Mesenchymal stem cell (in vitro differentiated cells and primary cell): ENCODE results near the gene KDM3A.

Experiments
- DNase-seq: peaks from one replicate; pipeline ENCODE4 v3.0.0-alpha.2; 2013
- H2AFZ ChIP-seq: one replicate; pipeline ENCODE4 v1.6.1; 2013; ENCODE audit warnings: low read depth, mild to moderate bottlenecking, control low read depth, inconsistent platforms, low read length, moderate library complexity
- H2AK5ac ChIP-seq: 2 replicates; pipeline ENCODE4 v1.6.1; 2013; ENCODE audit warnings: low read length, moderate library complexity, mild to moderate bottlenecking, inconsistent platforms; ENCODE audit not compliant: severe bottlenecking
- H2BK120ac ChIP-seq: one replicate; pipeline ENCODE4 v1.6.1; 2013; ENCODE audit warnings: low read depth, mild to moderate bottlenecking, inconsistent platforms, low read length, moderate library complexity
- H2BK12ac ChIP-seq, 2 experiments: one replicate each; pipeline ENCODE4 v1.6.1; 2013; ENCODE audit warnings: inconsistent platforms in 2 of 2, low read length in 2 of 2, mild to moderate bottlenecking in 2 of 2, moderate library complexity in 2 of 2, control low read depth in 1 of 2
- H2BK15ac ChIP-seq: one replicate; pipeline ENCODE4 v1.6.1; 2013; ENCODE audit warnings: mild to moderate bottlenecking, low read depth, inconsistent platforms; ENCODE audit not compliant: poor library complexity, severe bottlenecking
- H2BK5ac ChIP-seq: 2 replicates; pipeline ENCODE4 v1.6.1; 2013; ENCODE audit warnings: low read depth, mild to moderate bottlenecking, low read length, control low read depth, inconsistent platforms; ENCODE audit not compliant: poor library complexity, severe bottlenecking
- H3K14ac ChIP-seq, 2 experiments: one replicate each; pipeline ENCODE4 v1.6.1; 2013; ENCODE audit warnings: inconsistent platforms in 2 of 2, low read length in 2 of 2, control low read depth in 1 of 2, mild to moderate bottlenecking in 1 of 2, moderate library complexity in 1 of 2
- H3K18ac ChIP-seq, 2 experiments: one replicate each; pipeline ENCODE4 v1.6.1; 2013; ENCODE audit warnings: inconsistent platforms in 2 of 2, low read length in 2 of 2, control low read depth in 1 of 2, low read depth in 1 of 2, mild to moderate bottlenecking in 1 of 2
- H3K23ac ChIP-seq, 2 experiments: one replicate each; pipeline ENCODE4 v1.6.1; 2013; ENCODE audit warnings: inconsistent platforms in 2 of 2, low read length in 2 of 2, mild to moderate bottlenecking in 2 of 2, moderate library complexity in 2 of 2, control low read depth in 1 of 2
- H3K27ac ChIP-seq: 2 replicates; pipeline ENCODE4 v1.5.1; 2013; ENCODE audit warnings: mild to moderate bottlenecking, moderate library complexity, low read length, control low read depth, inconsistent platforms; ENCODE audit not compliant: poor library complexity, severe bottlenecking
- H3K27me3 ChIP-seq, 2 experiments: 2 replicates each; pipeline versions ENCODE4 v1.6.1 to v1.7.0; 2013; ENCODE audit warnings: low read length in 2 of 2, mild to moderate bottlenecking in 2 of 2, moderate library complexity in 2 of 2, control low read depth in 1 of 2, inconsistent platforms in 1 of 2; ENCODE audit not compliant: control insufficient read depth in 1 of 2, insufficient read depth in 1 of 2
- H3K36me3 ChIP-seq, 2 experiments: 2 replicates each; pipeline versions ENCODE4 v1.6.1 to v1.7.0; 2013; ENCODE audit warnings: low read length in 2 of 2, control low read depth in 1 of 2, inconsistent platforms in 1 of 2, low read depth in 1 of 2, mild to moderate bottlenecking in 1 of 2; ENCODE audit not compliant: insufficient read depth in 2 of 2, control insufficient read depth in 1 of 2
- H3K4ac ChIP-seq, 2 experiments: one replicate each; pipeline ENCODE4 v1.6.1; 2013; ENCODE audit warnings: inconsistent platforms in 2 of 2, low read length in 2 of 2, mild to moderate bottlenecking in 2 of 2, moderate library complexity in 2 of 2, control low read depth in 1 of 2, low read depth in 1 of 2
- H3K4me1 ChIP-seq: 2 replicates; pipeline ENCODE4 v1.6.1; 2013; ENCODE audit warnings: low read depth, low read length, control low read depth; ENCODE audit not compliant: control insufficient read depth, insufficient read depth
- H3K4me2 ChIP-seq: 2 replicates; pipeline ENCODE4 v1.6.1; 2013; ENCODE audit warnings: low read length, mild to moderate bottlenecking, inconsistent platforms; ENCODE audit not compliant: poor library complexity, severe bottlenecking
- H3K4me3 ChIP-seq, 2 experiments: 2 replicates each; pipeline versions ENCODE4 v1.5.1 to v1.7.0; 2013; ENCODE audit warnings: low read length in 2 of 2, mild to moderate bottlenecking in 2 of 2, control low read depth in 1 of 2, low read depth in 1 of 2; ENCODE audit not compliant: insufficient read depth in 1 of 2
- H3K79me1 ChIP-seq: replicated peaks from 2 replicates; pipeline ENCODE4 v1.6.1; 2013; ENCODE audit warnings: mild to moderate bottlenecking, control low read depth, low read length, inconsistent platforms; ENCODE audit not compliant: poor library complexity, severe bottlenecking
- H3K9ac ChIP-seq: 2 replicates; pipeline ENCODE4 v1.7.0; 2013; ENCODE audit warnings: mild to moderate bottlenecking, low read length, moderate library complexity
- H3K9me3 ChIP-seq: 2 replicates; pipeline ENCODE4 v1.7.0; 2013; ENCODE audit warnings: mild to moderate bottlenecking, low read length; ENCODE audit not compliant: control insufficient read depth
- H4K8ac ChIP-seq: one replicate; pipeline ENCODE4 v1.6.1; 2013; ENCODE audit warnings: inconsistent platforms, mild to moderate bottlenecking, low read length, moderate library complexity
- H4K91ac ChIP-seq: one replicate; pipeline ENCODE4 v1.6.1; 2013; ENCODE audit warnings: mild to moderate bottlenecking, low read length, inconsistent platforms
- WGBS: methylation state at CpG from one replicate; pipeline ENCODE4 v1.1.7; 2013; ENCODE audit warnings: mixed read lengths; 5-methylcytosine and 5-hydroxymethylcytosine counted together

The KDM3A gene

GRCh38 chr2:86488561-86489250, 47.5 kb downstream of the KDM3A start:
- H3K4me3 ChIP-seq, result no peak overlapping the region
- H3K36me3 ChIP-seq, result peaks cover 19 to 100% of the 10 kb centered on the region in 2 experiments
- no peak overlapping the region for H3K27ac ChIP-seq
- no peaks in the 10 kb centered on the region for H3K9me3 ChIP-seq
- H2BK12ac ChIP-seq, result no peak overlapping the region
- no peaks in the 10 kb centered on the region for H3K27me3 ChIP-seq
- WGBS, result 97% methylated on average over 6 of the region's 7 CpGs
- H3K4me1 ChIP-seq, result no peaks in the 10 kb centered on the region
- H2AFZ ChIP-seq, result no peak overlapping the region
- no peak overlapping the region for H3K23ac ChIP-seq
- H4K91ac ChIP-seq, result no peak overlapping the region
- no peak overlapping the region for H3K4ac ChIP-seq
- no peak overlapping the region for H2BK15ac ChIP-seq
- H3K18ac ChIP-seq, result no peak overlapping the region
- no peak overlapping the region for H3K4me2 ChIP-seq
- no peak overlapping the region for H2AK5ac ChIP-seq
- peaks cover 12% of the 10 kb centered on the region for H3K79me1 ChIP-seq
- no peak for DNase-seq
- H2BK120ac ChIP-seq, result no peak overlapping the region
- no peak overlapping the region for H4K8ac ChIP-seq
- no peak overlapping the region for H3K9ac ChIP-seq
- no peak overlapping the region for H2BK5ac ChIP-seq
- no peak overlapping the region for H3K14ac ChIP-seq

GRCh38 chr2:86489542-86489941, 48.4 kb downstream of the KDM3A start:
- Histone ChIP-seq H3K14ac (no peak overlapping the region), H4K91ac (no peak overlapping the region), H2AK5ac (no peak overlapping the region), H2AFZ (no peak overlapping the region), H3K23ac (no peak overlapping the region), H3K4me1 (no peaks in the 10 kb centered on the region), H3K18ac (no peak overlapping the region), H3K9ac (no peak overlapping the region), H3K36me3 (peaks cover 14 to 100% of the 10 kb centered on the region in 2 experiments), H3K4me3 (no peak overlapping the region), H2BK5ac (no peak overlapping the region), H3K27me3 (no peaks in the 10 kb centered on the region), H2BK15ac (no peak overlapping the region), H3K4me2 (no peak overlapping the region), H4K8ac (no peak overlapping the region), H3K79me1 (peaks cover 10% of the 10 kb centered on the region), H3K9me3 (no peaks in the 10 kb centered on the region), H2BK12ac (no peak overlapping the region), H2BK120ac (no peak overlapping the region), H3K4ac (no peak overlapping the region), H3K27ac (no peak overlapping the region)
- no peak for DNase-seq
- 96% methylated on average over 3 of the region's 3 CpGs for WGBS

- H3K27ac ChIP-seq, result no peak overlapping the region
- peaks cover 12% of the 10 kb centered on the region for H3K79me1 ChIP-seq
These were observed 49.1 kb downstream of the KDM3A start for GRCh38 chr2:86490245-86490644.

GRCh38 chr2:86491088-86491487, 49.9 kb downstream of the KDM3A start:
- Histone ChIP-seq H3K4me2 (no peak overlapping the region), H3K27ac (no peak overlapping the region), H3K27me3 (no peaks in the 10 kb centered on the region), H4K8ac (no peak overlapping the region), H2BK15ac (no peak overlapping the region), H2AFZ (no peak overlapping the region), H3K4ac (no peak overlapping the region), H3K9ac (no peak overlapping the region), H3K36me3 (peaks cover 18 to 97% of the 10 kb centered on the region in 2 experiments), H2BK5ac (no peak overlapping the region), H3K79me1 (peaks cover 13% of the 10 kb centered on the region), H3K4me3 (no peak overlapping the region), H2BK12ac (no peak overlapping the region), H3K18ac (no peak overlapping the region), H2AK5ac (no peak overlapping the region), H2BK120ac (no peak overlapping the region), H3K4me1 (no peaks in the 10 kb centered on the region), H3K14ac (no peak overlapping the region), H3K9me3 (no peaks in the 10 kb centered on the region), H4K91ac (no peak overlapping the region), H3K23ac (no peak overlapping the region)
- DNase-seq, result no peak
- WGBS, result 100% methylated on average over 2 of the region's 4 CpGs

More at GRCh38 chr2:86490245-86490644, 49.1 kb downstream of the KDM3A start:
- no peak overlapping the region for H3K4me3 ChIP-seq
- no peak overlapping the region for H3K14ac ChIP-seq
- H3K4ac ChIP-seq, result no peak overlapping the region
- H3K23ac ChIP-seq, result no peak overlapping the region
- H3K9ac ChIP-seq, result no peak overlapping the region
- no peak overlapping the region for H4K91ac ChIP-seq
- no peak overlapping the region for H4K8ac ChIP-seq
- no peaks in the 10 kb centered on the region for H3K4me1 ChIP-seq
- WGBS, result 96% methylated on average over 3 of the region's 4 CpGs
- DNase-seq, result no peak
- H2AFZ ChIP-seq, result no peak overlapping the region
- H2AK5ac ChIP-seq, result no peak overlapping the region
- no peaks in the 10 kb centered on the region for H3K27me3 ChIP-seq
- no peak overlapping the region for H2BK15ac ChIP-seq
- no peak overlapping the region for H2BK120ac ChIP-seq
- no peaks in the 10 kb centered on the region for H3K9me3 ChIP-seq
- H2BK5ac ChIP-seq, result no peak overlapping the region
- H2BK12ac ChIP-seq, result no peak overlapping the region
- H3K18ac ChIP-seq, result no peak overlapping the region
- H3K36me3 ChIP-seq, result peaks cover 17 to 97% of the 10 kb centered on the region in 2 experiments
- H3K4me2 ChIP-seq, result no peak overlapping the region
